GM19397 (cell line): ENCODE data around the gene LSM12.
"Not testable (repeated sequence)": the region's sequence is repeated elsewhere in the genome, so short reads cannot be mapped to it uniquely, and the experiment has no call there.

Experiments
- ATAC-seq: cut with Tn5 transposase; IDR thresholded peaks from one replicate; pipeline ENCODE4 v1.9.1; 2021; ENCODE audit warnings: mild to moderate bottlenecking, moderate library complexity; ENCODE audit not compliant: unreplicated experiment

LSM12 gene

GRCh38 chr17:44045486-44045885 lies 21.0 kb downstream of the LSM12 start:
- no peak for ATAC-seq

- ATAC-seq = no peak
These were observed 22.4 kb downstream of the LSM12 start for GRCh38 chr17:44044071-44044470.

- ATAC-seq = no peak
These were observed 23.2 kb downstream of the LSM12 start for GRCh38 chr17:44043272-44043696.

- no peak for ATAC-seq
These were observed 26.4 kb downstream of the LSM12 start for GRCh38 chr17:44039829-44040635.

GRCh38 chr17:44038604-44039011 lies 27.9 kb downstream of the LSM12 start:
- no peak for ATAC-seq

GRCh38 chr17:44037471-44037870 lies 29.0 kb downstream of the LSM12 start:
- no peak for ATAC-seq

- not testable (repeated sequence) for ATAC-seq
These were observed 31.8 kb downstream of the LSM12 start for GRCh38 chr17:44034688-44035087.

- ATAC-seq = no peak
These were observed 32.5 kb downstream of the LSM12 start for GRCh38 chr17:44033861-44034408.

- ATAC-seq = no peak
These were observed 36.0 kb downstream of the LSM12 start for GRCh38 chr17:44030482-44030881.

GRCh38 chr17:44029736-44030135 lies 36.7 kb downstream of the LSM12 start:
- ATAC-seq = no peak

GRCh38 chr17:44024853-44025252 lies 41.6 kb downstream of the LSM12 start:
- ATAC-seq = no peak

- ATAC-seq = no peak
These were observed 42.2 kb downstream of the LSM12 start for GRCh38 chr17:44024271-44024663.

- no peak for ATAC-seq
These were observed 42.8 kb downstream of the LSM12 start for GRCh38 chr17:44023545-44024270.

GRCh38 chr17:44022246-44022645 lies 44.2 kb downstream of the LSM12 start:
- no peak for ATAC-seq

- not testable (repeated sequence) for ATAC-seq
These were observed 45.2 kb downstream of the LSM12 start for GRCh38 chr17:44021227-44021626.

GRCh38 chr17:44014437-44015172 lies 51.9 kb downstream of the LSM12 start, which contains the start of gene TMEM101:
TSS of gene TMEM101 (minus strand) at chr17:44014963. CDS start at chr17:44014952, 11 bp downstream.
- peak; percentile 82 for ATAC-seq

GRCh38 chr17:44014133-44014436 lies 52.4 kb downstream of the LSM12 start:
- ATAC-seq = no peak

- no peak for ATAC-seq
These were observed 53.6 kb downstream of the LSM12 start for GRCh38 chr17:44012874-44013273.

- no peak for ATAC-seq
These were observed 54.1 kb downstream of the LSM12 start for GRCh38 chr17:44012391-44012790.

GRCh38 chr17:44011876-44012275 lies 54.6 kb downstream of the LSM12 start:
- no peak for ATAC-seq

GRCh38 chr17:44010966-44011647 lies 55.4 kb downstream of the LSM12 start:
- no peak for ATAC-seq
